Bladder microvascular endothelial cell (primary cell): ENCODE results near the gene RAD51D. TPM values are rescaled to one million over a fixed set of nuclear protein-coding genes. Genes with fewer than 3 reads are reported as not detected.

Source experiments
- total RNA-seq: library from RNA; depleted of rRNA; stranded (reverse); fragments of >200 nt; gene quantifications from 2 replicates; pipeline ENCODE4 v1.2.3, GENCODE V29; 2014

RAD51D gene
- total RNA-seq, result 7.4 and 9.3 TPM in 2 replicates

GRCh38 chr17:35119370-35120165, at the start of gene RAD51D:
RAD51D (minus strand) TSS chr17:35119860; CDS start chr17:35119613, 247 bp downstream.

GRCh38 chr17:35147375-35147905, 27.8 kb upstream of the RAD51D start, which contains the start of gene UNC45B:
UNC45B (plus strand) TSS chr17:35147817; CDS start chr17:35148264, 447 bp downstream.

DNA sequence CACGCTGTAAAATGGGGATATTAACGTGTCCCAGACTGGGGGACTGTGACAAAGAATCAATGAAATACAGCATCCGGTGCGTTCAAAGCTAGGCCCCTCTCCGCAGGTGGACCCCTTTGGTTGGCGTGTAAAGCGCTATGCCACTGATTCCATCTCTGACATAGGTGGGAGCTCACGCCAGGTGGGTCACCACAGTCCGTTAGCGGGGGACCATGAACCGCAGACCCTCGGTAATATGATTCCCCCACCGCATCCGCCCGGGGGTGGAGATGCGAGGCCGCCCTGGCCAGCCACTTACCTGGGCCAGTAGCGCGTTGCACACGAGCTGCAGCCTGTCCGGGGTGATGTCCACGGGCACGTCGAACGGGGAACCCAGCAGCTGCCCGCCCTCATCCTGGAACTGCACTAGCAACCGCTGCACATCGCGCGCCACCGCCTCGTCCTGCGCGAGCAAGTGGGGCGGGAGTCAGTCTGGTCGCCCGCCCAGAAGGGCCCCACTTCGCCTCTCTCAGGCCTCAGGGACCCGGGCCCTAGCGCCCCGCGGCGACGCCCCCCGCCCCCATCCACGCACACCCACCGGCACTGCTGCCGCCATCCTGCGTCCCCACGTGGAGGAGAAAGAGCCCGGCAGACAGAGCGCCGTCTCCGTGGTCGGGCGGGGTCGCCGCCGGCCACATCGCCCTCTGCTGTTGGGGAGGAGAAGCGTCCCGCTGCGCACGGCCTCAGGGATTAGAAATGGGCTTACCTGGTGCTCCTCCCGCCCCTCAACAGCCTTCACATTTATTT, 22.2 kb upstream of the RAD51D start, which contains the start of gene NLE1:
Gene NLE1 (minus strand): TSS at position 623 of the 786 bp plus-strand sequence. CDS start 28 bp downstream, at position 595.

DNA sequence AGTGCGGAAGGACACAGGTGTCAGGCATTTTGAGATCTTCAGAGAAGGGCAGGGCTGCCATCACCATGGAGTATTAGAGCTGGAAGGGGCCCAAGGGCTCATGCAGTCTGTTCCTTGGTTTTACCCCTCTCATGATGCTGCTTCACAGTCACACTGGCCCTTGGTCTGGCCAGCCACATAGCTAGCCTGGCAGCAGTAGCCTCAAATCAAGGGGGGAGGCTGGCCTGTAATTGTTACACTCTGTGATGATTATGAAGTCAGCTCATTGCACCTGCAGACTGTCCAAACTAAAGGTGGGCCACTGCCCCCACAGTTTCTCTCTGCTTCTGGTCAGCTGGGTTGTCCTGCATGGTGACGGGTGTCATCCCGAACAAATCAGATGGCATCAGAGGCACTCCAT, 1.7 kb upstream of the RAD51D start, which contains the start of gene FNDC8:
Gene FNDC8 (plus strand): TSS at position 301 of the 400 bp plus-strand sequence. CDS start 79 bp downstream, at position 380.

DNA sequence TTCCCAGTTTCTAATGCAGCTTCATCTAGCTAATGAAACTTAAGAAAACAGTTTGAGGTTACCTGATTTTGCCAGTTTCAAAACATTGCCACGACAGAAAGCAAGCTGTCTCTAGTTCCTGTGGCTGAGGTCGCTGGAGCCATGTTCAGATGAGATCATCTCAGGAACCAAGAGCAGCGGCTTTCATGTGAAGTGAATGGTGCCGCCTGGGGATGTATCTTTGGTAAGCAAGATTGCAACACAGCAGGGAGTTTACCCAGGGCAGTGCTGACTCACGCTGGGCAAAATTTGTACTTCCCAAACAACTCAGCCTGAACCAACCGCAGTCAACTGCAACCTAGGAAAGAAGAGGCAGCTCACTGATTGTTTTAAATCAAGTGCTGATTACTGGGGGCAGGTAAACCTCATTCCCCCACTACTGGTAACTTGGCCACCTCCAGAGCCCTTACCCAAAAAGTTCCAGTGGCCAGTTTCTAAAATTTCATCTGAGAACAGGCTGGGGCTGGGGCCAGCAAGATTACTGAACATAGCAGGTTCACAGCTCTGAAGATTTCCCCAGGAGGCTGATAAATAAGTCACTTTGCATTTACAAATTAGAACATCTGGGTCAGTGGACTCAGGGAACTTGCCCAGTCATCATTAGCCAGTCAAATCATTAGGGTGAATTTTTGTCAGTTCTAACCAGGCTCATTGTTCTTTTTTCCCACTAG, 56.0 kb downstream of the RAD51D start, which contains the start of gene RFFL:
Gene RFFL (minus strand): TSS at position 194 of the 710 bp plus-strand sequence. CDS start 37,154 bp downstream, outside the sequence.

Other genes with a start within 250 kb of the RAD51D start
- 0.16 and 0.25 TPM in 2 replicates for gene CCT6B, start 158.4 kb downstream of the RAD51D start, total RNA-seq
- gene ZNF830, start 158.3 kb downstream of the RAD51D start, total RNA-seq, result 12.6 and 15.4 TPM in 2 replicates
- 18.0 and 66.8 TPM in 2 replicates for gene LIG3, start 139.3 kb downstream of the RAD51D start, total RNA-seq
- 3.7 and 9.9 TPM in 2 replicates for gene RFFL, start 56.2 kb downstream of the RAD51D start, total RNA-seq
- not detected in 2 replicates for gene FNDC8, start 1.8 kb upstream of the RAD51D start, total RNA-seq
- gene NLE1, start 22.4 kb upstream of the RAD51D start, total RNA-seq, result 12.1 and 17.6 TPM in 2 replicates
- gene UNC45B, start 28.0 kb upstream of the RAD51D start, total RNA-seq, result under 0.01 TPM in 1 of 2 replicates, not detected in the other
- not detected in 2 replicates for gene SLC35G3, start 74.5 kb upstream of the RAD51D start, total RNA-seq
- 20.7 and 44.3 TPM in 2 replicates for gene SLFN5, start 123.2 kb upstream of the RAD51D start, total RNA-seq